GM19468 (cell line): Measurements from ENCODE around the gene ARNT2.

Experiments
- ATAC-seq: cut with Tn5 transposase; IDR thresholded peaks from one replicate; pipeline ENCODE4 v1.9.1; 2021; ENCODE audit warnings: mild to moderate bottlenecking, moderate library complexity, moderate number of reproducible peaks; ENCODE audit not compliant: unreplicated experiment; ENCODE audit errors: extremely low read depth

The ARNT2 gene

DNA sequence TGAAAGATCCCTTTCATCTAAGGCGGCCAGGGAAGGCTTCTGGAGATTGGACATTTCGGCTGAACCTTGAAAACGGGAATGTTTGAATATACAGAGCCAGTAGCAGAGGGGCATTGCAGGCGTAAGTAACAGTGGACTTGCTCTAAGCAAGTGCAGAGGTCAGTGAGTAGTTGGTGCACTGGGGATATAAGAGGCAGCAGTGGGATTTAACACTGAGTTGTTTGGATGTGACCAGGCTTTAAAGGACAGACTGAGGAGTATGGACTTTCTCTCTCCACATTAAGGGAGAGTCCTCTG lies 1.3 kb downstream of the ARNT2 start:
- no peak for ATAC-seq

DNA sequence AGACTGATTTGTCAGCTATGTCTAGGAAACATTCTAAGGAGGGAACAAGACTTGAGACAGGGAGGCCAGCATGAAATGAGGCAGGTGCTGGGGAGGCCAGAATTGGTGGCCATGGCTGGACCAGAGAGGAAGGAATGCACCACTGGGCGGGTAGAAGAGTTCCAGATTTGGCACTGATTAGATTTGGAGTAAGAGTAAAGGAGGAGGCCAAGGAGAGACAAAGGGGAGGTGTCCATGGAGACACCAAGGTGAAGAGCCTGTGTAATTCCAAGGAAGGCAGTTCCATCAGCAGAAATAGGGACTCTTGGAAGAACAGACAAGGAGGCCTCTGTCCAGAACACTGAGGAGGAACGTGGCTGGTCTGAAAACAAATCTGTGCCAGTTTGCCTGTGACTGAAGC lies 1.8 kb downstream of the ARNT2 start:
- ATAC-seq, result no peak

DNA sequence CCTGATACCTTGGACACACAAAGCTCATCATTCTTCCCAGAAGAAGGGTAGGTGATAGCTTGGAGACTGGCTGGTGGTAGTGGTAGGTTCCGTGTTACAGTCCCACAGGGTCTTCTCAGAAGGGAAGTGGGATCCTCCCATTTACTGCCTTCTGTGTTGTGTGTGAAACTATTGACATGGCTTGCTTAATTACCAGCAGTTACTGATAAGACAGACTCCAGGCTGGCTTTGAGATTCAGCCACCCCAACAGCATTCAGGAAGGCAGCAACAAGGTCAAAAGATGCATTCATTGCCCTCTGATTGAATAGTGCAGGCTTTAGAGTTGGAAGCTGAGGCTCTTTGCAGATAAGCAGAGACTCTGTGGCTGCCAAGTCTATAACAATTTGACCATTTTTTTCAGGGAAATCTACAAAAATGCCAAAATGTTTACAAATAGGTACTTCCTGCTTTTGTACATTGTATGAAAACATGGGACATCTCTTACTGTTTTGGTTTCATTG lies 7.7 kb downstream of the ARNT2 start:
- ATAC-seq, result no peak

DNA sequence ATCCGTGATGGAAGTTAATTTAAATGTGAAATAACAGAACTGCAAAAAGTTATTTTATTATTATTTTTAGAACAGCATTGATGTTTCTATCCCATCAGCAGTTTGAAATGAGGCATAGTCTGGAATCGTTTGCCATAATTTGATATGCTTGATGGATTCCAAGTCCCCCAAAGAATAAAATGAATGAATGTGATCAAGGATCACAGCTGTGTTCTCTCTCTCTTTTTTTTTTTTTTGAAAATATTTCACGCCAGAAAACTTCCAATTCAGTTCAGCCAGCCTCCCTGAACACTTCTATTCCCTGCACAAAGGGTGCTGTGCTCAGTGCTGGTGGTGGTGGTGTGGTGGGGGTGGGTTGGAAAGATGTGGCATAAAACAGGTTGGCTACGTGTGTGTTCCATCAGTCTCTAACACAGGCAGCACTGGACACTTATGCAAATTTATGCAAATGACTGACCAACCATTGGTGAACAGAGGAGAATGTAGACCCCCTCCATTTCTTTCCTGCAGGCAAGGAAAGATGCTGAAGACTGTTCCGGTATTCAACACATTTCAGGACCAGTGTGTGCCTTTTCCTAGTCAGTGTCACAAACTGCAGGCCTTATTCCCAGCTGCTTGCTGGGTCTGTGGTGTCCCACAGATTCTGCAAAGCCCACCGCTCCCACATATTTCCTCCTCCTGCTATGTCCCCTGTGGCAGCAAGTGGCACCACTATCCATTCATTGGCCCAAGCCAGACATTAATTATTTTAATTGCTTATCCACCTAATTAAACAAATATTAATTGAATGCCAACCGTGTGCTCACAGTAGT lies 10.6 kb downstream of the ARNT2 start:
- no peak for ATAC-seq

DNA sequence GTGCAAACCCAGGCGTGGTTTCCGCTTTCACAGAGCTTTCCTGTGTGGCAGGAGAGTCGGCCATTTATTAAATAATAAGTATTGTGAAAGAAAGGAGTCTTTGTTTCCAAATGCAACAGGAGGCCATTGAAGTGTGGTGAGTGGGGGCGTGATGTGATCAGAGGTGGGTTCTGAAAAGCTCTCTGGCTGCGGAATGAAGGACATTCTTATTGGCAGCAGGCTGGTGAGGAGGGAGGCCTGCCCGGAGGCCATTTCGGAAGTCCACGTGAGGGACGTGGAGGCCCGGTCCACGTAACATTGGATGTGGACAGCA lies 11.1 kb downstream of the ARNT2 start:
- no peak for ATAC-seq

DNA sequence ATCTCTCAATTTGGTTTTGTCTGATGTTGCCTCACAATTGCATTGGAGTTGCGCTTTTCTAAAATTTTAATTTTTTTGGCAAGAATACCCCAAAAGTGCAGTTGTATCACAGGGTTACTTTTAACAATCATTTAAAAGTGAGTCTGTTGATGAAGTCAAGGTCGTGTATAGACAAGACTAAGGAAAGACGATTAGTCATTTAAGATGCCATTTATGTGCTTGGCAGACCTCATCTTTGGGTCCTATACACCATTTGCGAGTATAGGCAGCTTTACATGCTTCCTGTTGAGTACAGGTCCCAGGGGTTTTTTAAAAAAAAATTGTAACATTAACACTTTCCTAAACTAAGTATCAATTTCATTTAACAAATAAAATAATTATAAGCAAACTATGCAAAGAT lies 12.5 kb downstream of the ARNT2 start:
- no peak for ATAC-seq

DNA sequence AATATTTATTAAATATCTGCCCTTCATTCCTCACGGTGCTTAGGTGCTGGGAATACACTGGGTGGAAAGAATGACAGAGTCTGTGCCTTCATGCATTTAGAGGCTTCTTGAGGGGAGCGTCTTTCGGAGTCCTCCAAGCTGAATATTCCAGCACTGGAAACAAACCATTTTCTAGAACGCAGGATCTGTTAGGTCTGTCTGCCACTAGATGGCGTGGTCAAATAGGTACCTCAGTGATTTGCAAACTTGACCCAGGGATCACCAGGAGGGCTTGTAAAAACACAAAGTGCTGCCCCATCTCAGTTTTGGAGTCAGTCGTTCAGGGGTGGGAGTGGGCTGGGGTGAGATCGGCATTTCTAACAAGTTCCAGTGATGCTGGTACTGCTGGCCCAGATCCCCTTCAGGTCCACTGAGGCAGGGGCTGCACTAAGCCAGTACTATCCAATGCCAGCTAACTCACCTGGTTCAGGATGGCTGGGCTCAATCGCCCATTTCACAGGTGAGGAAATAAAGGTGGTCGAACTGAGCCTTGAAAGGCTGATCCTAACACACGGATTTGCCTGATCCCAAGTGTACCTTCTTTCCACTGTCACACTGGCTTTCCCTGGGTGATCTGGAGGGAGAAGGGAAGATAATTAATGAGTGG lies 14.8 kb downstream of the ARNT2 start:
- no peak for ATAC-seq

DNA sequence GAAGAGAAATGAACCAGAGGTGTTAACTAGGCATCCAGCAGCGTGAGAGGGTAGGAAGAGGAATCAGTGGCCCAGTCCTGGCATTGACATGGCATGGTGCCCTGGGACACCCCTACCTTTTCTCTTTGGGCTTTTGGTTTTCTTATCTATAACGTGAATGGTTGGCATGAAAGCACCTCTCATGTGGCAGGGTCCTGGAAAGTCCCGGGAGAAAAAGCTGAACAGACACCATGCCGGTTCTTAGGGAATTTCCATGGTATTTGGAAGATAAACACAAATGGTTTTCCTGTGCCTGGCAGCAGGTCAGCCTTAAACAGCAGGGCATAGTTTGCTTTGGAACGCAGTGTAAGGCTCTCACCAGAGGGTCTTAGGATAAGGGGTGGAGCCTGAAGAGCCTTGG lies 15.4 kb downstream of the ARNT2 start:
- no peak for ATAC-seq

DNA sequence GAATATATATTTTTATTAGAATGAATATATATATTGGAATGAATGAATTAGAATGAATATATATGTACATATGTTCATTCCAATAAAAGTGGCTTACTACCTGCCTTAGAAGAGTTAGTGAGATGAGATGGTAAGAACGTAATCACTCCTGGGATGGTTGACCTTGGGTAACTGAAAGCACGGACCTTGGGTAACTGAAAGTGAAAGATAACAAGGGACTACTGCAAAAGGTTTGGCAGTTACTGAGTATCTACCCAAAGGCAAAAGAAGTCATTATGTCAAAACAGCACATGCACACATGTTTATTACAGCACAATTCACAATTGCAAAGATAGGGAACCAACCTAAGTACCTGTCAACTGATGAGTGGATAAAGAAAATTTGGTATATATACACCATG lies 16.5 kb downstream of the ARNT2 start:
- no peak for ATAC-seq

DNA sequence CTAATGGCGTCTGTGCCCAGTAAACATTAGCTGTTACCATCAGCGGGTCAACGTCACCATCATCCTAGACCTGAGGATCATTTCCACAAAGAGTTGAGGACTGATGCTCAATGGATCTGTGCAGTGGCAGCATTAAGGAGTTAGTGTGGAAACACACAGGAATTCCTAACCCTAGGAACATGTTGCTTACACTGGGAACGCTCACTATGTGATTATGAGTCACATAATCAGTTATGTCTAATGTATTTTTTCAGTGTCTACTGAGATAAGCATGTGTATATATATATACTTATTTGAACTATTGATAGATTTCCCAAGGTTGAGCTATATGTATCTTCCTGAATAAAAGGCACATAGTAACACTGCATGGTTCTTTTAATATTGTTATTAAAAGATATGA lies 19.0 kb downstream of the ARNT2 start:
- no peak for ATAC-seq

DNA sequence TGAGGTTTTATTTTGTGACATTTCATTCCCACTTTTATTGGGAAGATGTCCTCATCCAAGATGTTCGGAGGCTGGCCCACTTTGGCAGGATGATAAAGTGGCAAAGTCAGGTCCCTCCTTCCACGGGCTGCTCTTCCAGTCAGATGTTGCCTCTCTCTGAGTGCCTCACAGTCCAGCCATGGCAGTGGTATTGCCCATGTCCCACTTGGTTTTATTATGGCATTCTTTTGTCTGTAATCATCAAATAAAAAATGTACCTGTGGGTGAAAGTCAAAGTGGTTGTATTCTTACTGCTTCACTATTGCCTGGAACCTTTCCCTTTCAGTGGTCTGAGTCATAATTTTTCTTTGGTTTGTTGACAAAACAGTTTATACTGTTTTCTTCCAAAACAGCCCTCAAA lies 20.2 kb downstream of the ARNT2 start:
- no peak for ATAC-seq

DNA sequence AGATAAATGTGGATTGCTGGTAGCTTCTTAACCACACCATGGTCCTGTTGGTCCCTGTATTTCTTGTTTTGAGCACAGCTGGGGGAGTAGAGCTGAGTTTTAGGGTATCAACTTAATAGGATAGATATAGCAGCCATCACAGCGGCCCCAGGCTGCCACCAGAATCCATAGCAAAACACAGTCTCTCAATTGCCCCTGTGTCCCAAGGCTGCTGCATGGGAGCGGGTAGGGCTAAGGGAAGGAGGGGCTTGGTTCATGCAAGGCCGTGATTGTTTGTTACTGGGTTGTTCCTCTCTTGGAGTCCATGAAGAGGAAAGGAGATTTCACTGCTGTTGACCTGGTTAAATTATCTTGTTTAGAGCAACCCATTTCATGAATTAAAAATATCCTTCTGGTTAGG lies 22.1 kb downstream of the ARNT2 start:
- ATAC-seq, result no peak

DNA sequence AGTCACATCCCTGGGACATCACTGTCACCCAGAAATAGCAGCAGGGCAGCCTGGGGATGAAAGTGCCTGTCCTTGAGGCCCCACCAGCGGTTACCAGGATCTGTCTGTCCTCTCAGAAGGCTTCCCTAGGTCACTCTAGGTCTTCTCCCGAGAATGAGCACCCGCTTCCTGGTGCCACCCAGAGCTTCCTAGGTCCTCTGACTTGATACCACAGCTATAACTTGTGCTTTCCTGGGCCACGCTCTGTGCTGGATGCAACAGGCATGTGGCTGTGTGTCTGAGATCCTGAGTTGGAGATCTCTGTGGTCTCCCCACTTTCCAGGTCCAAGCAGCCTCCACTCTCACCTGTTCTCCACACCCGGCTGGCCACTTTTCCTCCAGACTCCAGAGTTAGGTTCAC lies 25.8 kb downstream of the ARNT2 start:
- no peak for ATAC-seq

DNA sequence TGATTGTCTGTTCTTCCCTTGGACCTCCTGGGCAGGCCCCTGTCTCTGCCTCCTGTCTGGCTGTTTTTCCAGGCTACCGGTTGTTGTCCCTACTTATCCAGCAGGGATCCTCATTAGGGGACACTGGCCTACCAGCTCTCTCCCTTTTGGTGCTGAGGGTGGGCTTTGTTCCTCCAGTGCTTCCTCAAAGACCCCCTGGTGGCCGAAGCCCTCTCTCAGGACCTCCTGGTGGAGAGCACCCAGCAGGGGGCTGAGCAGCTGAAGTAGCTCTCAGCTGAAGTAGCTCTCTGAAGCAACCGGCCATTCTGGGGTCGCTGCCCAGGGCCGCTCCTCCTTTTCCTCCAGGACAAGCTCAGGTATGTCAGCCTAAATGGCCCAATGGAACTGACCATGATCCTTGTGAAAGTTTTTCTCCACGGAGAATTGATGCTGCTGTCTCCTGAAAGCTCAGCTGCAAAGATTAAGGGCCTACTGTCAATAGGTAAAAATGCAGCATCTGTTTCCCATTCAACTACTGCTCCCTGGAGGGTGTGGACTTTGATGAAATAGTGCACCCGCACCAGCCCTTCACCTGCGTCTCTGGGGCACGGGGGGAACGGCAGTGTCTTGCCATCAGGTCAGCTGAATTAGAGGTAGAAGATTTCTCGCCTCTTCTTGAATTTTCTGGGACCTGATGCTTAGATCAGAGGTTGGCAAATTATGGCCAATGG lies 27.6 kb downstream of the ARNT2 start:
- no peak for ATAC-seq

DNA sequence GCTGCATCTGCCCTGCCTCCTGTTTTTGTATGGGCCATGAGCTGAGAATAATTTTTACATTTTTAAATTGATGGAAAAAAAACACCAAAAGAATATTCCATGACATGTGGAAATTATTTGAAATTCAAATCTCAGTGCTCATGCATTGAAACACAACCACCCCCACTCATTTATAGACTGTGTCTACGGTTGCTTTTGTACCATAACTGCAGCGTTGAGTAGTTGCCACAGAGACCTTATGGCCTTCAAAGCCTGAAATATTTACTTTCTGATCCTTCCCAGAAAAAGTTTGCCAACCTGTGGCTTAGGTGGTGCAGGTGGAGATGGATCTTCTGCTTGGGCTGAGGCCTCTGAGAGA lies 28.1 kb downstream of the ARNT2 start:
- ATAC-seq, result no peak

DNA sequence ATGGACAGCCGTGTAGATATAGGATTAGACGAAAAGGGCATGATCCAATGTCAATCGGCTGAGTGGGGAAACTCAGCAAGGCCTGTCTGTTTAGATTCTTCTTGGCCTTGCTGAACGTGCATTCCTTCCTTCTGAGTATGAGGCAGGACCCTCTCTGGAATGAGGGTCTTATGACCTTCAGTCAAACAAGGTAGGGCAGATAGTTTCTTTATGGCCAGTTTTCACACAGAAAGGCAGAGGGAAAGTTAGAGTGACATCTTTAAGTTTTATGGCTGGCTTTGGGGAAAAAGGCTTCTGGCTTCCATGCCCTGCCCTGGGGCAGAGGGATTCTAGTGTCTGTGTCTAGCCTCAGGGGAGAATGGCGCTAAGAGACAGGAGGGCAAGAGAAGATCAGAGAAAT lies 29.7 kb downstream of the ARNT2 start:
- ATAC-seq, result no peak

DNA sequence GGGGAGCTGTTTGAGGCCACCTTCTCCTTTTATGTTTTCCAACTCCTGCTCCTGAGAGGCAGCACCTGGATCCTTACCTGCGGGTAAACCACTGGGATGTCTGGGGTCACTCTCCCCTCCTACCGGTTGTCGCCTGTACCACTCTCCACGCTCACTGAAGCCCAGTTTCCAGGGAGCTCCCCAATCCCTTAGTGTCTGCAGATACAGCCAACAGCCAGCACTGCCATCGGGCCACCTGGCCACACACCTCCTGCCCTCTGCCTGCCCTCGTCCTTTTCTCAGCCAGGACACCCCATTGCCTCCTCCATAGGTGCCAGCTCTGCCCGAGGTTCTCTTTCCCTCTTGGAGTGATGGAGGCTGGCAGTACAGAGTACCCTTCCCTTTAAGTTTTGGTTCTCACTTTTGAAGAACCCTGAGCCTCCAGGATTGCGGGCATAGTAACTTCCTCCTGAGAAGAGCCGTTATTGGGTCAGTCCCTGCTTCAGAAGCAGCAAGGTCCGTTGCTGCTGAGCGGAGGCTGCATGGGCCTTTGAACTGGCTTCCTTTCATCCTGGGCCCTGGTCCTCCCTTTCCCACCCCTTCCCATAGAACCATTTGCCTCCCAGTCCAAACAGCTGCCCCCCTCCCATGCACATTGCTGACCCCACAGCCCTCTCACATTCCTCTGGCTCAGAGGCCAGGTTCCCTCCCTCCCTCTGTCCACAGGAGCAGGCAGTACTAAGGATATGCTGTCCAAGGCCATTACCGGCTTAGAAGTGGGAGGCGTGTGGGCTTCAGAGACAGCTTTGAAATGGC lies 30.9 kb downstream of the ARNT2 start:
- ATAC-seq, result no peak

DNA sequence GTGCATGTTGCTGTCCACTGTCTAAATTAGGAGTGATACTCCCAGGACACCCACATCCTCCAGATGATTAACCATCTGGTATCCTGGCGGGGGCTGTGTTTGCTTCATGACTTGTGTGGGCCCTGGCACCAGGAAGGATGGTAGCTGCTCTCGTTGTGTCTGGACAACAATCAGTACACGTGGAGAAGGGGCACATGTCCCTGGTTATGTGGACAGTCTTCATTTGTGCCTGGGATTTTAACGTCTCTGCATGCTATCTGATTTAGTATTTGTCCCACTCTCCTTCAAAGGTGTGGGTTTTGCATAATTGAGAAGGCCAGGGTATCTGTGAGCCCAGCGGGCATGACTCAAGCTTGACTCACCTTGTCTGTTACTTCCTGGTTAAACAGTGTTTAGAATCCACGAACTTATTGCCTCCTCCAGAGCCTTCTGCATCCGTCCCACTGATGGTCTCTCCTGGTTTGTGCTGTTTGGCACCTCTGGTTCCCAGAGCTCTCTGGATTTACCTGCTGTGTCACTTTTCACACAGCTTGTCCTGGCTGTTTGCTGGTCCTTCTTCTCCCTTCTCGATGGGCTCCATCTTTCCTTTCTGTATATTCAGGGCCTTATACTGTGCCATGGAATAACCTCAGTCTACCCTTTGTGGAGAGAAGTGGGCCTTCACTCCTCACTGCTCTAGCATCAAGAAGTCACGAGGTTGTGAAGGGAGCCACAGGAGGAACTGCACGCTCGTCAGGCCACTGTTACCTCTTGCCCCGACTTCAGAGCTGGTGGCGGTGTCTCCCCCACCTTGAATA lies 32.5 kb downstream of the ARNT2 start:
- no peak for ATAC-seq

DNA sequence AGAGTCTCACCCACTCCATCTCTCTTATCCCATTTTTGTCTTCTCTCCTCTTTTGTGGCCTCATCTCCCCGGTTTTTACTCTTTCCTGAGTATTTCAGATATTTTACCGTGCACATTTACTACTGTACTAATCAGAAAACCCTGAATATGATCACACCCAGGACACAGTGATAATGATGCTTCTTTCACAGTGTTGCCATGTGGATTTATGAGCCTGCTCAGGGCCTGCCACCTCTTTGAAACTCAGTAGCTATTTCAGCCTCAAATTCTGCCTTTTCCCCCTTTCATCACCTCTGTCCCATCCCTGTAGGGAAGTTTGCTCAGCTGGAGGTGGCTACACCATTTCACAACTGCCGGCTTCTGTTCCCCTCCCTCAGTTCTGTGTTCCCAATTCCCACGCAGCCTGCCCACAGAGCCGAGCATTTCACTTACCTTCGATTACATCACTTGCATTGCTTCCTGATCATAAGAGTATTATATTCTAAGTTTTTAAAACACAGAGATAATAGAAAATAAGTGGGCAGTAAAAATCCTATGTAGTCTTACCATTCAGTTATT lies 33.2 kb downstream of the ARNT2 start:
- no peak for ATAC-seq

DNA sequence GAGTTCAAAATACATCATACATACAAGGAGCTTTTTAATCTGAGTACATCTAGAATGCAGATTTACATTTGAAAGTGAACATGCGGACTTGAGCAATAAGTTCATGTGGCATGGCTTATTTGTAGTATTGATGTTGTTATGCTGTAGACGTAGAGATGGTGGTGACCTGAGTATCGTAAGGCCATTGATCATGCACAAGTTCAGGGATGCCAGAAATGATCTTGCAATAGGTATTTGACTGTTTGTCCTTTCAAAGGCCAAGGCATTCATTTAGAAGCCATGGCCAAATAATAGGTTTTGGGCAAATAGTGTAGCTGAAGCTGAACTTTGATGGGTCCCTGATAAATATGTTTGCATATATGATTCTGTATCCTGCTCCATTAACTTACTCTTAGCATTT lies 35.0 kb downstream of the ARNT2 start:
- no peak for ATAC-seq
